HG02798 (cell line): ENCODE data around the gene SSNA1.
"Not testable (repeated sequence)": the region's sequence is repeated elsewhere in the genome, so short reads cannot be mapped to it uniquely, and the experiment has no call there.

ENCODE experiments used
- ATAC-seq: cut with Tn5 transposase; IDR thresholded peaks from one replicate; pipeline ENCODE4 v1.9.1; 2021; ENCODE audit warnings: mild to moderate bottlenecking; ENCODE audit not compliant: unreplicated experiment, poor library complexity

The SSNA1 gene

GRCh38 chr9:137228506-137228967, 40.1 kb downstream of the SSNA1 start:
- no peak for ATAC-seq

GRCh38 chr9:137228968-137229896, 40.8 kb downstream of the SSNA1 start:
- ATAC-seq, result no peak

GRCh38 chr9:137229903-137230704, 41.6 kb downstream of the SSNA1 start:
- ATAC-seq, result no peak

- no peak for ATAC-seq
Observed at GRCh38 chr9:137230705-137231371, 42.4 kb downstream of the SSNA1 start, which contains the start of gene SLC34A3. Gene SLC34A3, plus strand, starts transcription at chr9:137230901. Its CDS starts 802 bp downstream, at chr9:137231703.

- no peak for ATAC-seq
Observed at GRCh38 chr9:137231372-137232039, 43.0 kb downstream of the SSNA1 start.

GRCh38 chr9:137232101-137232500, 43.6 kb downstream of the SSNA1 start:
- no peak for ATAC-seq

- ATAC-seq, result no peak
Observed at GRCh38 chr9:137232510-137232909, 44.0 kb downstream of the SSNA1 start.

GRCh38 chr9:137233143-137233980, 44.9 kb downstream of the SSNA1 start:
- ATAC-seq, result no peak

- ATAC-seq, result no peak
Observed at GRCh38 chr9:137234055-137234697, 45.7 kb downstream of the SSNA1 start.

GRCh38 chr9:137234758-137235423, 46.4 kb downstream of the SSNA1 start:
- ATAC-seq, result no peak

GRCh38 chr9:137235424-137236237, 47.2 kb downstream of the SSNA1 start:
- ATAC-seq, result no peak

- ATAC-seq, result peak; percentile 20
Observed at GRCh38 chr9:137236238-137236935, 47.9 kb downstream of the SSNA1 start.

- no peak for ATAC-seq
Observed at GRCh38 chr9:137236936-137237421, 48.5 kb downstream of the SSNA1 start.

GRCh38 chr9:137237759-137238726, 49.6 kb downstream of the SSNA1 start:
- ATAC-seq, result no peak

GRCh38 chr9:137239541-137240200, 51.2 kb downstream of the SSNA1 start:
- ATAC-seq, result not testable (repeated sequence)
